Hepatic stellate cell (primary cell): Measurements from ENCODE around the gene C20orf141.
A peak's percentile ranks its signal among the peaks of the same experiment; 100 is the strongest.
"Not testable (repeated sequence)": the region's sequence is repeated elsewhere in the genome, so short reads cannot be mapped to it uniquely, and the experiment has no call there.

Source experiments
- DNase-seq: peaks from one replicate; pipeline ENCODE4 v3.0.0; 2011; ENCODE audit warnings: low spot score

The C20orf141 gene

GRCh38 chr20:2799688-2800520 is 14.9 kb upstream of the C20orf141 start:
- no peak for DNase-seq

- no peak for DNase-seq
Observed at GRCh38 chr20:2800521-2801285, 14.1 kb upstream of the C20orf141 start, which contains the start of gene CPXM1. Gene CPXM1, minus strand, starts transcription at chr20:2800627. Its CDS starts 55 bp downstream, at chr20:2800572.

DNA sequence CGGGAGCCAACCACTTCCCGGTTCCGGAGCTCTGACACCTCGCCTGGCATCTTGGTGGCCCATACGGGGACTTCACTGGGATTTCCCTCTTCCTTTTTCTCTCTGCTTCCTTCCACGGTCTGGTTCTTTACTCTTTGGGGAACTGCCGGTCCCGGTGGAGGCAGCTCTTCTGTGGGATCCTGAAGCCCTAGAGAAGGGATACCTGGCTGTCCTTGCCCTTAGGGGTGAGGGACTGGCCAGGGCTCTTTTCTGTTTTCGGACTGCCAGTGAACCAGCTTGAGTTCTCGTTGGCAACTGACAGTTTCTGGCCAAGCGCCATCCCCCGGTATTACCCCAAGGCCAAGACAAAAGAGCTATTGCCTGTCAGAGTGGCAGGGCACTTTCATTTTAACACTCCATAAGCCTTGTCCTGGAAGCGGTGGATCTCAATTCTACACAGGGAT is 13.5 kb upstream of the C20orf141 start:
- DNase-seq, result no peak

DNA sequence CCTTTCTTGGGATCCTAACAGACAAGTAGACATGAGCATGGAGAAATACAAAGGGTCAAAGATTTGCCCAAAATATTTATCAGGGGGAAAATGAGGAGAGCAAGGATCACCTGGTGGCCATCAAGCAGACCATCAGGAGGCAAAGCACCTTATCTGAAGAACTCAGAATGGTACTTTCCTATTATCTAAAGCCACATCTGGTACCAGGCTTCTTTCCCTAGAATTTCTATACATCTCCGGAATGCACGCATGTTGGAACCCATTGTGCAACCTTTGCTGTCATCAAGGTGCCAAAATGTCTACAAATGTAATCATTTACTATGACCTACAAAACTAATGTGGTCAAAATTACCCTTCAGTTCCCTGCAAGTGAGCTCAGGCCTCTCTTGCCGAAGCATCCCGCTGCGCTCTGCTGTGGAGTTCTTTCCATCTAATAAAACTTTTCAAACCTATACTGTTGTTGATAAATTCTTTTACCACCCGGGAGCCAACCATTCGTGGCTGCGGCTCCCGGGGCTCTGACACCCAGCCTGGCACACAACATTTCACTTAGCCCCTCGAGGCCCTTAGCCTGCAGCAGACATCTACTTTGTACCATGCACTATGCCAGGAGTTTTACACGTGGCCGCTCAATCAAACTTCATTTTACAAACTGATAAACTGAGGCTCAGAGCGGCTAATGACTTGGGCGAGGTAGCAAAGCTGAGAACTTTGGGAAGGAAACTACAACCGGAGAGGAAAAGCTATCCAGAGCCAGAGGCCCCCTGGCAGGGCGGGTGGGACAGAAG is 10.6 kb upstream of the C20orf141 start:
- no peak for DNase-seq

GRCh38 chr20:2804852-2805688 is 9.7 kb upstream of the C20orf141 start:
- no peak for DNase-seq

GRCh38 chr20:2805689-2806350 is 9.0 kb upstream of the C20orf141 start:
- DNase-seq, result no peak

GRCh38 chr20:2806351-2806701 is 8.5 kb upstream of the C20orf141 start:
- DNase-seq, result no peak

- no peak for DNase-seq
Observed at GRCh38 chr20:2807019-2807418, 7.8 kb upstream of the C20orf141 start.

DNA sequence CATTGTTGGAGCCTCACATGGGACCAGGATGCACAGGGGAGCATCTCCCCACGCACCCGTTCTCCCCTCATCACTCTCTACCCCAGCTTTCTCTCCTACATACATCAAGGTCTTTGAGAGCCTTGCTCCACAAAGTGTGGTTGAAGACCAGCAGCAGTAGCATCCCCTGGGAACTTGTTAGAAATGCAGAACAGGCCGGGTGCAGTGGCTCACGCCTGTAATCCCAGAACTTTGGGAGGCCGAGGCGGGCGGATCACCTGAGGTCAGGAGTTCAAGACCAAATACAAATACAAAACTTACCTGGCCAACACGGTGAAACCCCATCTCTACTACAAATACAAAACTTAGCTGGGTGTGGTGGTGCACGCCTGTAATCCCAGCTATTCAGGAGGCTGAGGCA is 6.9 kb upstream of the C20orf141 start:
- not testable (repeated sequence) for DNase-seq

- DNase-seq, result no peak
Observed at GRCh38 chr20:2809690-2810089, 5.1 kb upstream of the C20orf141 start.

DNA sequence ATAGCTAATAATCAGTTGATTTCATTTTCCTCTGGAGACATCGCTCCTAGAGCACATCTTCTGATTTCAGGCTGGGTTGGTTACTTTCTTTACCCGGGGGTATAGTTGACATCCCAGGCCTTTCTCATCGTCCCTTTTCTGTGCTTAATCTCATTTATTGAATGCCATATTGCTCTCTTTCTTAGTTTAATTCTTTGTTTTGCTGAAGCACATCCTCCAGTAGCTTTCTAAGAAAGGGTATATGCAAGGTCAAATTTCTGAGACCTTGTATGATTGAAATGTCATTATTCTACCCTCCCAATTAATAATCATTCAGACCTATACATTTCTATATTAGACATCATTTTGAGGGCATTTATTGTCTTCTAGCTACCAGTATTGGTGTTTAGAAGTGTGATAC is 2.6 kb upstream of the C20orf141 start:
- DNase-seq, result no peak

GRCh38 chr20:2814076-2814475 is 711 bp upstream of the C20orf141 start:
- DNase-seq, result no peak

DNA sequence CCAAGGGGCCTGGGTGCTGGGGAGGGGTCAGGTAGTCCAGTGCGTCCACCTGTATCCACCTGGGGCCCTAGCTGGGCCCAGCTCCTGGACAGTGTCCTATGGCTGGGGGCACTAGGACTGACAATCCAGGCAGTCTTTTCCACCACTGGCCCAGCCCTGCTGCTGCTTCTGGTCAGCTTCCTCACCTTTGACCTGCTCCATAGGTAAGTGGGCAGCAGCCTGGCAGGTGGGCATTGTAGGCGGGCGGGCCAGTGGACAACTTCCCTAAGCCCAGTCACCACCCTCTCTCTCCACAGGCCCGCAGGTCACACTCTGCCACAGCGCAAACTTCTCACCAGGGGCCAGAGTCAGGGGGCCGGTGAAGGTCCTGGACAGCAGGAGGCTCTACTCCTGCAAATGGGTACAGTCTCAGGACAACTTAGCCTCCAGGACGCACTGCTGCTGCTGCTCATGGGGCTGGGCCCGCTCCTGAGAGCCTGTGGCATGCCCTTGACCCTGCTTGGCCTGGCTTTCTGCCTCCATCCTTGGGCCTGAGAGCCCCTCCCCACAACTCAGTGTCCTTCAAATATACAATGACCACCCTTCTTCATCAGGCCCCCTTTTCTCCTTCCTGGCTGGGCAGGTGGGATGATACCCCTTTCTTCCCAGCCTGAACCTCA is 584 bp downstream of the C20orf141 start:
- DNase-seq, result no peak

DNA sequence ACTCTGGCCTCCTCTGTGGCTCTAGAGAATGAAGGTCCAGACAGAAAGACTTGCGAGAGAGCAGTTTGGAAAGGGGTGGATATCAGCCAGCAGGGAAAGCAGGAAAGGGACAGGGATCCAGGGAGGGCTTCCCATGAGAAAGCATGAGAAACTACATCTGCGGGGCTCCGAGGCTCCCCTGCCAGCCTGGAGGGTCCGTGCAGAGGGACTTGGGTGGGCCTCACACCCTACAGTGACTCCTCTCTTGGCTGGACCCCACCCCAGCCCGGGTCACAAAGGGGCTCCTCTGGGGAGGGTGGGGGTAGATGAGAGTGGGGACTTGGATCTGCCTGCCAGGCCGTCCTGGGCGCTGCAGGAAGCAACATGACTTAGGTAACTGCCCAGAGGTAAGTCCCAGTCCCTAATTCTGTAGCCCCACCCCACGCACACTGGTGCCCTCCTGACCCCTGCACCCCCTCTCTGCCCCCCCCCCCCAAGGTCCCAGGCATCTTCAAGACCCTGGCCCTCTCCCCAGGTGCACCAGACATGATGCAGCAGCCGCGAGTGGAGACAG is 1.3 kb downstream of the C20orf141 start, which contains the start of gene TMEM239:
Gene TMEM239, plus strand, starts transcription at position 335 of the 553 bp plus-strand sequence. Its CDS starts 191 bp downstream, at position 526.
- no peak for DNase-seq

DNA sequence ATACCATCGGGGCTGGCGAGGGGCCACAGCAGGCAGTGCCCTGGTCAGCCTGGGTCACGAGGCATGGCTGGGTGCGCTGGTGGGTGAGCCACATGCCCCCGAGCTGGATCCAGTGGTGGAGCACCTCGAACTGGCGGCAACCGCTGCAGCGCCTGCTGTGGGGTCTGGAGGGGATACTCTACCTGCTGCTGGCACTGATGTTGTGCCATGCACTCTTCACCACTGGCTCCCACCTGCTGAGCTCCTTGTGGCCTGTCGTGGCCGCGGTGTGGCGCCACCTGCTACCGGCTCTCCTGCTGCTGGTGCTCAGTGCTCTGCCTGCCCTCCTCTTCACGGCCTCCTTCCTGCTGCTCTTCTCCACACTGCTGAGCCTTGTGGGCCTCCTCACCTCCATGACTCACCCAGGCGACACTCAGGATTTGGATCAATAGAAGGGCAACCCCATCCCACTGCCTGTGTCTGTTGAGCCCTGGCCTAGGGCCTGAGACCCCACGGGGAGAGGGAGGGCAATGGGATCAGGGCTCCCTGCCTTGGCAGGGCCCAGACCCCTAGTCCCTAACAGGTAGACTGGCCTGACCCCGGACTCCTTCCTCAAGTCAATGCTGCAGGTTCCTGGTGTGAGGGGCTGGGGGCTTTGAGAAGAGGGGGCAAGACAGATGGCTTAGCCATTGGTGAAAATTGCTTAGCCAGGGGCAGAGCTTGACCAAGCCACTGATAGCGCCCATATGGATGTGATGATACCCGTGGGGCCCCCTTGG is 2.0 kb downstream of the C20orf141 start:
- no peak for DNase-seq

DNA sequence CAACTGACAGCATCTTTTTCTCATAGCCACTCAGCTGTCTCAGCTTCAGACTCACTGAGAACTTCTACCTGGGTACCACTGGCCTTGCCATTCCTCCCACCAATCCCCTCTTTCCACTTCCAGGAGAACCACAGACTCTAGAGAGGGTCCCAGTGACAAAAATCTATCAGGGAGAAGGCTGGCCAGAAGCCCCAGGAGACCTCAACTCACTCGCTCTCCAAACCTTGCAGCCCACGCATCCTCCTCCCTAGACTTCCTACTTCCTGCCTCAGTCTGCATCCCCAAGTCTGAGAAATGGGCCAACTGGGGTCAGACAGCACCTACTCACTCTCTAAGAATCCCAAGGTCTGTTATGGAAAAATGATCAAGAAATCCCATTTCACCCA is 2.5 kb downstream of the C20orf141 start:
- DNase-seq, result no peak

DNA sequence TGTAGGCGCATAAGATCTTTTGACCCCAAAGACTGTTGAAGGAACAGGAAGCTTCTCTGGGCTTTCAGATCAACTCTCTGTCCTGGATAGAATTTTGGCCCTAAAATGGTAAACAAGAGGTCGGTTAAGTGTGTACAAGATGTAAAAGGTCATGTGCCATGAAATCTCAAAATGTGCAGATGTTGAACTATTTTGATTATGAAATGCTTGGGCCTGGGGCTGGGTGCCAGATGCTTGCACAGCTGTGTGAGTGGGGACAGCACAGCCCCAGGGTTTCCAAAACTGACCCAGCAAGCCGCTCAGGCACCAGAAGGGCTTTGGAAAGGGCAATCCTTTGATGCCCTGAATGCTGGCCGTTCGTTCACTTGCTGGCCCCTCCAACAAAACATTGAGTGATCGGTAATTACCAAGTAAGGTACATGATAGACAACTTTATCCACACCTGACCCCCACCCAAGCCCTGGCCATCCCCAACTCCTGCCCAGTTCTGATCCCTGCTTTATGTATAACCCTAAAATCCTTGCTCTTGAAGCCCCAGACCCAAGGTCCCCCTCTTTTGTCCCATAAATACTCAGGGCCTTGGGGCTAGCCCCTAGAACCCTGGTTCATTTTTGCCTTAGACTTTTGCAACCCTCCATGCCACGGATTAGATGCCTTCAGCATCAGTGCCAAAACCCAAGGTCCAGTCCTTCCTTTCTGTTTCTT is 3.3 kb downstream of the C20orf141 start:
- DNase-seq, result no peak

DNA sequence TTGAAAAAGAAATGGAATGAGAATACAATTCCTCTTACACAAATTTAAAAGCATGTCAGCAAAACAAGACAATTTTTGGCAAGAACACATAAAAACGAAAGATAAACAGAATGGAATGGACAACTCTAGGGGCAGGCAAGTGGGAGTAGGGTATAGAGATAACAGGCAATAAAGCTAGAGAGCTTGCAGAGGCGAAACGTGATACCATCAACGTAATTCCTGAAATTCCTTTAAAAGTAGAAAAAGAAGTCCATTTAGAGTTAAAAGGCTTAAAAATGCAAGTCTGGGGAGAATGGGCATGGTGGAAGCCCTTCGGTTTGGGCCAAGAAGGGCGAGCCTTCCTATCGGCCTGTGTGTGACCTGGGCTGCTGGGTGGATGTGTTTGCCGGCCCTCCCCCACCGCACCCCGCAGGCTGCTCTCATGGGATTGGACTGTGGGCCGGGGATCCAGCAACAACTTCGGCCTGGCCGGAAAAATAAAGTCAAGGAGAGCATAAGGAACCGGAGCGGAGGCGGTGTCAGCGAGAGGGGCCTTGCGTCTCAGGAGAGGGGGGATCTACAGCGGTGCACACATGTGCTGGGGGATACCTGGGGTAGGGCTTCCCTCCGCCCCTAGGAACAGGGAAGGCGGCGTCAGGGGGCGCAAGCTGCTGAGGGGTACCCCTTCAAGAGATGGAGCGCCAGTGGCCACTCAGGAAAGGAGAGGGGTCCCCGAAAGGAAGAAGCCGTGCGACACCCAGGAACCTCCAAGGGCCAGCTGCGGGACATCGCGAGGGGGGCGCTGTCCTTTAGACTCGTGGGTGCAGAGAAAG is 5.5 kb downstream of the C20orf141 start:
- peak; percentile 82 for DNase-seq
